ENCODE measurements around the gene CYP4B1.

CYP4B1 gene

GRCh38 chr1:46757956-46758528 lies 40.8 kb upstream of the CYP4B1 start:
- H3K4me3 ChIP-seq (ENCODE audit: low read depth, low read length) = no peak overlapping the region
- TF ChIP-seq CTCF (conservative IDR thresholded peaks at IDR 0.05; ENCODE audit: low read depth, low read length) = no peak
- DNase-seq (ENCODE audit: low read depth) = no peak

GRCh38 chr1:46760558-46761166 lies 38.2 kb upstream of the CYP4B1 start:
- no peak overlapping the region for H3K4me3 ChIP-seq (ENCODE audit: low read depth, low read length)
- DNase-seq (ENCODE audit: low read depth) = no peak
- no peak for TF ChIP-seq CTCF (conservative IDR thresholded peaks at IDR 0.05; ENCODE audit: low read depth, low read length)

- H3K4me3 ChIP-seq (ENCODE audit: low read depth, low read length) = no peak overlapping the region
- no peak for TF ChIP-seq CTCF (conservative IDR thresholded peaks at IDR 0.05; ENCODE audit: low read depth, low read length)
- no peak for DNase-seq (ENCODE audit: low read depth)
Observed at GRCh38 chr1:46761740-46762139, 37.1 kb upstream of the CYP4B1 start.

- no peak overlapping the region for H3K4me3 ChIP-seq (ENCODE audit: low read depth, low read length)
- no peak for DNase-seq (ENCODE audit: low read depth)
- no peak for TF ChIP-seq CTCF (conservative IDR thresholded peaks at IDR 0.05; ENCODE audit: low read depth, low read length)
Observed at GRCh38 chr1:46764402-46764801, 34.4 kb upstream of the CYP4B1 start.

- no peak overlapping the region for H3K4me3 ChIP-seq (ENCODE audit: low read depth, low read length)
- no peak for TF ChIP-seq CTCF (conservative IDR thresholded peaks at IDR 0.05; ENCODE audit: low read depth, low read length)
- DNase-seq (ENCODE audit: low read depth) = no peak
Observed at GRCh38 chr1:46767649-46768282, 31.1 kb upstream of the CYP4B1 start.

- DNase-seq (ENCODE audit: low read depth) = no peak
- TF ChIP-seq CTCF (conservative IDR thresholded peaks at IDR 0.05; ENCODE audit: low read depth, low read length) = no peak
- no peak overlapping the region for H3K4me3 ChIP-seq (ENCODE audit: low read depth, low read length)
Observed at GRCh38 chr1:46768445-46768844, 30.4 kb upstream of the CYP4B1 start.

Measured in choroid plexus epithelial cell (primary cell).